K562 treated with DMSO at 1 percent for 12 hours (cell line): ENCODE data around the gene APOBEC2. TPM values are rescaled to one million over a fixed set of nuclear protein-coding genes. Genes with fewer than 3 reads are reported as not detected.

Experiments
- total RNA-seq: library from RNA; unstranded; fragments of 300-600 nt; gene quantifications from 2 replicates; pipeline ENCODE4 v1.2.3, GENCODE V29; 2022; ENCODE audit not compliant: insufficient read depth

The APOBEC2 gene
- total RNA-seq: not detected in 2 replicates

GRCh38 chr6:41053041-41053440 is at the start of gene APOBEC2:
Gene APOBEC2, plus strand, starts transcription at chr6:41053202. Its CDS starts 146 bp downstream, at chr6:41053348.

GRCh38 chr6:41039060-41039998 is 13.7 kb upstream of the APOBEC2 start, which contains the start of gene UNC5CL:
Gene UNC5CL, minus strand, starts transcription at chr6:41039221. Its CDS starts 4,147 bp downstream, at chr6:41035074.

GRCh38 chr6:41042226-41043055 is 10.6 kb upstream of the APOBEC2 start, which contains the start of gene TSPO2:
Gene TSPO2, plus strand, starts transcription at chr6:41042467. Its CDS starts 519 bp downstream, at chr6:41042986.

GRCh38 chr6:41071923-41072835 is 19.2 kb downstream of the APOBEC2 start, which contains the start of gene OARD1:
Gene OARD1, minus strand, starts transcription at chr6:41072356. Its CDS starts 722 bp downstream, at chr6:41071634.

GRCh38 chr6:41072836-41073202 is 19.8 kb downstream of the APOBEC2 start, which contains the start of gene NFYA:
Gene NFYA, plus strand, starts transcription at chr6:41072974. Its CDS starts 6,116 bp downstream, at chr6:41079090.

Other genes starting within 250 kb of the APOBEC2 start
- gene UNC5CL, start 14.0 kb upstream of the APOBEC2 start, total RNA-seq: 1.1 and 1.7 TPM in 2 replicates
- not detected in 2 replicates for gene TSPO2, start 10.7 kb upstream of the APOBEC2 start, total RNA-seq
- 24.2 and 38.0 TPM in 2 replicates for gene OARD1, start 19.2 kb downstream of the APOBEC2 start, total RNA-seq
- gene NFYA, start 19.8 kb downstream of the APOBEC2 start, total RNA-seq: 5.2 and 21.8 TPM in 2 replicates
- not detected in 2 replicates for gene TREML1, start 101.1 kb downstream of the APOBEC2 start, total RNA-seq
- not detected in 2 replicates for gene TREM2, start 109.9 kb downstream of the APOBEC2 start, total RNA-seq
- 0.63 and 1.7 TPM in 2 replicates for gene TREML2, start 147.9 kb downstream of the APOBEC2 start, total RNA-seq
- gene TREML4, start 175.1 kb downstream of the APOBEC2 start, total RNA-seq: not detected in 2 replicates
- not detected in 2 replicates for gene TREM1, start 233.5 kb downstream of the APOBEC2 start, total RNA-seq